Mesenteric fat pad (tissue), 1 donor: ENCODE data around the gene CHSY1. TPM values are rescaled to one million over a fixed set of nuclear protein-coding genes. Genes with fewer than 3 reads are reported as not detected.

Experiments
- DNase-seq: peaks from one replicate; pipeline ENCODE4 v3.0.0-alpha.2; 2020; ENCODE audit warnings: low spot score
- total RNA-seq: library from RNA; stranded (reverse); fragmentation: NEBNext Ultra II Directional; extraction: Animal tissue kit (Norgen Biotek cat#: 25700); gene quantifications from one replicate; pipeline ENCODE4 v1.2.1, GENCODE V29; 2021
- donor health status: DM: yes; HTN: yes; CAD: no.

CHSY1 gene
- total RNA-seq, 1 donor from 2014 or later = 53.5 TPM

DNA sequence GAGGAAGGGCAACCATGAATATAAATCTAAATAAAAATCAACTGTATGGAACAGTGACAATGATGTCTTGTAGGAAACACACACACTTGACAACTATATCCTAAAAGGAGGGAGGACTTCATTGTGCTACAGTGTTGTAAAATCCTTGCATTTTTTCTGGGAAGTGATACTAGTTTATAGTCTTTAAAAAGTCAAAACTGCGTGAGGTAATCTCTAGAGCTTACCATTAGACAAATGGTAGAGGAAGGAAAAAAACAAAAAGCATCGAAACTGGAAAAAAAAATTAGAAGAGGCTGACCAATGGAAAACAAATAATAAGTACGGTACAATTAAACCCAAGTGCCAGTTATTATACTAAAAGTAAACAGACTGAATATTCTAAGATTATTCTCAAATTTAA is 38.7 kb downstream of the CHSY1 start:
- no peak for DNase-seq

DNA sequence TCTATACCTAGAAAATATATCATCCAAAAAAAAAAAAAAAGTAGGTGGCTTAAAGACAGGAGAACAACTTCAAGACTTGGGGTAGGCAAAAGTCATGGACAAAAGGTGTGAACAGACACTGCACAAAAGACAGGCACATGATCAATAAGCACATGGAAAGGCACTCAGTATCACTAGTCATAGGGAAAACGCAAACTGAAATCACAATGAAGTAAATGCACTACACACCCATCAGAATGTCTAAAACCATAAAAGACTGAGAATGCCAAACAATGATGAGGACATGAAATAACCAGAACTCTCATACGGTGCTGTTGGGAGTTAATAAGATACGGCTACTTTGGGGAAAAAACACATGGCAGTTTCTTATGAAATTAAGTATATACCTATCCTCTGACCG is 40.0 kb downstream of the CHSY1 start:
- DNase-seq = no peak

DNA sequence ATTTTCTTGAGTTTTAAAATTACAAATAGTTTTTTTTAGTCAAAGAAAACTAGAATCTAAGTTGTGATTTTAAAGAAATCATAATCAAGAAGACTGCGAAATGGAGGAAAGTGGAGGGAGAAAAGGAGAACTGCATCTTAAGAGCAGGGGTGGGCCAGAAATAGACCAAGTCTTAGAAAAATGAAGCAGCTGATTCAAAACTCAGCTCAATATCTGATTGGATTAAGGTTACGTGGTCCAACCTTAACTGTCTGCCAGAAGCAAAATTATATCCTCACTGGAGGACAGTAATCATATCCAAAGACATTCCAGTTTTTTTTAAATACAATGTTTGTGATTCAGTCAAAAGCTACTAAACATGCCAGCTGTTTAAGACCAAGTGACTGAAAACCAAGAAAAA is 41.4 kb downstream of the CHSY1 start:
- no peak for DNase-seq

- no peak for DNase-seq
Measured at GRCh38 chr15:101210058-101210457, 41.8 kb downstream of the CHSY1 start.

GRCh38 chr15:101209285-101209845 is 42.5 kb downstream of the CHSY1 start:
- no peak for DNase-seq

- DNase-seq = no peak
Measured at GRCh38 chr15:101207867-101208288, 44.0 kb downstream of the CHSY1 start.

DNA sequence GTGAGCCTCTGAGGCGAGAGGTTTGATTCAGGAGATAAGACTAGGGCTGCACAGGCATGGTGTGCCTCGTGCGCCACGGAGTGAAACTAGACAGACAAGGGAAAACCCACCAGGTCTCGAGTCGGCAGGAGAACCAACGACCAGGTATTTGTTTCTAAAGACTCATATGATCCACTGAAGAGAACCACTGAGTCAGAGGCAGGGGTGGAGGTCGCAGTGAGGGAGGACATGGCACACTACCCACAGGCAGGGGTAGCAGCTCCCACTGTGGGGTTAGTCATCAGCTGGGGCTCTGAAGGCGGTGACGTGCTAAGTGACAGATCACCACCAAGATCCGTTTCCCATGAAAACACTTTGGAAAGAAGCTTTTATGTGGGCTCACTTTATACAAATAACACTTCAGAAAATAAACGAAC is 45.7 kb downstream of the CHSY1 start:
- DNase-seq = no peak

GRCh38 chr15:101204739-101205535 is 46.9 kb downstream of the CHSY1 start:
- DNase-seq = no peak

DNA sequence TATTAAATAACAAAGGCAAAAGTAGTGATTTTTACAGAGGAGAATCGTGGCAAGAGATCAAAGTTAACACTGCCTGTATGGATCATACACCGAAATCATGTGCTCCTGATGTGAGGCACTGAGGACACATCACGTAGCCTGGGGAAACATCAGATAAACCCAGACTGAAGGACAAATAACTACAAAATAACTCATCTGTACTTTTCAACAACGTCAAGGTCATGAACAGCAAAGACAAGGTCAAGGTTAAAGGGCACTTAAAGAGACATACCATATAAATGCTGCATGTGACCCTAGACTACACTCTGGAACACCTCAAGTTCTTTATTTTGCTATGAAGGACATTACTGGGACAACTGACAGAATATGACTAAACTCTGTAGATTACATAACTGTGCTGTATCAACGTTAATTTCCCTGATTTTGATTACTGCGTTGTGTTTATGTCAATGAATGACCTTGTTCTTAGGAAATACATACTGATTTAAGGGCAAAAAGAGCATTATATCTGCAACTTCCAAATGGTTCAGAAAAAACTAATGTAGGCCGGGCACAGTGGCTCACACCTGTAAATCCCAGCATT is 48.1 kb downstream of the CHSY1 start:
- DNase-seq = no peak

GRCh38 chr15:101203029-101203573 is 48.7 kb downstream of the CHSY1 start:
- DNase-seq = no peak

DNA sequence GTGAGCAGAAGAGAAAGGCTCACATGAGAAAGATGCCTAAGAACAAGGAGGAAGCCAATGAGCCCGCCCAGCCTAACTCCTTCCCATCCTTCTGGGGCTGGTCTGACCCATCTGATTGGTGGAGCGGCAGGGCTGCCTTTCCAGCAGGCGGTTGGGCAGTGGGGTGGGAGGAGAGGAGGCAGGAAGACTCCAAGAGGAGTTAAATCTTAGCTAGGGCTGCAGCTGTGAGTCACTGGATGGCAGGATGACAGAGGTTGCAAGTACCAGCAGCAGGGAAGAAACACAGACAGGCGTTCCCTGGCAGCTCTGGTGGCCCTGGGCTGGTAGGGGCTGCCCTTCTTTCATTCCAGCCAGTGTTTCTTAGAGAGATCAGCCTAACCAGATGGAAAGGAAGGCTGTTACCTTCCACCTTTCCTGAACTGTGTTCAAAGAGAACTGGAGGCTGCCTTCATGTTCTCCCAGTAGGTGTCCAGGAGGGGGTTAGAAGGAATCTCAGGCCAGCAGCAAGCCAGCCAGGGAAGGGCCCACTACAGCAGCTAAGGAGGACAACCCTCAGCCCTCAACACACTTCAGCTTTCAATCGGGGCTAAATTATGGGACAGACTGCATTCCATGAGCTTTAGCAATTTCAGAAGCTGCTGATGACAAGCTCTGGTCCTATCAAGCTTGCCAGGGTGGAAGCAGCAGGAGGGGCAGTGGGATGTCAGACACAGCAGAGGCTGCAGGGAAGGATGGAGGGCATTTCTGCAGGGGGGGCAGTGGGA is 50.3 kb downstream of the CHSY1 start:
- no peak for DNase-seq

DNA sequence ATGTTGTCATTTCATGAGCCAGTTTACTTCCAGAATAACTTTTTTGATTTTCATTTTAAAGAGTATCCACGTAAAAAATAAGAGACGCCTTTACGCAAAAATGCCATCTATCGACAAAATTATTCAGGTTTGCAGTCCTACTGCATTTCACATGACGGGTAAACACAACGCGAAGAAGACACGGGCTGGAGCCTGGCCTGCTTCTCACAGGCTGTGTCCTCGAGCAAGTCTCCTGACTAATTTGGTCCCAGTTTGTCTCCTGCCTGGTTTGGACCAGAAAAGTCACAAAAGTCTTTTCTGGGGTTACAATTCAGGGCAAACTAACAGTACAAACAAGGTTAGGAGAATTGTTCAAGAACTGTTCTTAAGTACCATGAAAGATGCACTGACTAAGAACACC is 51.7 kb downstream of the CHSY1 start:
- DNase-seq = no peak

GRCh38 chr15:101198800-101199199 is 53.0 kb downstream of the CHSY1 start:
- no peak for DNase-seq

GRCh38 chr15:101198031-101198575 is 53.7 kb downstream of the CHSY1 start:
- no peak for DNase-seq

GRCh38 chr15:101194546-101195125 is 57.2 kb downstream of the CHSY1 start:
- no peak for DNase-seq

GRCh38 chr15:101193806-101194545 is 57.9 kb downstream of the CHSY1 start:
- DNase-seq = no peak

GRCh38 chr15:101193120-101193644 is 58.7 kb downstream of the CHSY1 start:
- no peak for DNase-seq

DNA sequence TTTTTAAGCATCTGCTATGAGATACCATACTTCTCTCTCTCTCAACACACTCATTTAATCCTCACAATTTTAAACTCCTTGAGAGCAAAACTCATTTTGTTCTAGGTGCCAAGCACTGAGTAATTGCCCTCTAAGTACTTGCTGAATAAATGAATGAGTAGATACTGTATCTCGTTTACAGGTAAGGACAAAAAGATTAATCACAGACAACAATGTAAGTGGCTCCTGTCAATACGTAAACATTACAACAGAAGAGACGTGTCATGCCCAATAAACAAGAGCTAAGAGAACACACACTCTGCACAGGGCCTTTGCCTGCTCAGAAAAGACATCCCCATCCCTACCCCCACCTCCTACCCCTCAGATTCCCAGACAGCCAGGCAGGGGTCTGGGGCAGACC is 59.8 kb downstream of the CHSY1 start:
- no peak for DNase-seq

DNA sequence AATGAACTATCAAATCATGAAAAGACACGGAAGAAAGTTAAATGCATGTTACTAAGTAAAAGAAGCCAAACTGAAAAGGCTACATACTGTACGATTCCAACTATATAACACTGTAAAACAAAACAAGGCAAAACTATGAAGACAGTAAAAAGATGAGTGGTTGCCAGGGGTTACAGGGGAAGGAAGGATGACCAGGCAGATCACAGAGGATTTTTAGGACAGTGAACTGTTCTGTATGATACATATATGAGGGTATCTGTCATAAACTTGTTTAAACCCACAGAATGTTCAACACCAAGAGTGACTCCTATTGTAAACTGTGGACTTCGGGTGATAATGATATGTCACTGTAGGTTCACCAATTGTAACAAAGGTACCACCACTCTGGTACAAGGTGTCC is 60.6 kb downstream of the CHSY1 start:
- no peak for DNase-seq

DNA sequence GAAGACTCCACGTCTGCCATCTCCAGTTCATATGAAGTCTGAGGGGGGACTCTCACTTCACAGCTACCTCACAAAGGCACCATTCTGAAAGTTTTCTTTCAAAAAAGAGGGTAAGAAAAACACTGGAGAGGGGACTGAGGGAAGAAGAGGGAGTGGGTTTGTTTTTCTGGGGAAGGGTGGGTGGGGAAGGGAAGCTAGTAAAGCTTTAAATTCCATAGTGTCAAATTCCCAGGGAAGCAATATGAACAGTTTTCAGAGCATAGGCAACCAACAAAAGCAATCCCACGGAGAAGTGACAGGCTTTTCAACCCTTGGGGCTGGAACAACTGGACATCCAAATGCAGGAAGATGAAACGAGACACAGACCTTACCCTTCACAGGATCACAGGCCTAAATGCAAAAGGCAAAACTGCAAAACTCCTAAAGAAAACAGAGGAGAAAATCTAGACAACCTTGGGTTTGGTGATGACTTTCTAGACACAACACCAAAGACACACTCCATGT is 61.7 kb downstream of the CHSY1 start:
- no peak for DNase-seq
